ENCODE results near the gene CYB561D2. TPM values are rescaled to one million over a fixed set of nuclear protein-coding genes. Genes with fewer than 3 reads are reported as not detected.

CYB561D2 gene
- total and polyA plus RNA-seq, 9 of the 15 experiments (the other 6 are each of a cell fraction or from before 2014, with no cell fraction given): 4.2 to 16.6 (median 9.4) TPM

GRCh38 chr3:50336452-50337174 lies 14.0 kb upstream of the CYB561D2 start:
- Histone ChIP-seq H3K9me1 (ENCODE audit: control insufficient read depth, insufficient read depth, low read length) (peaks cover 4% of the 10 kb centered on the region), H3K4me3 (peak overlapping the region; percentile 96), H4K20me1 (replicated peaks; ENCODE audit: control insufficient read depth, insufficient read depth, low read length) (peaks cover 14% of the 10 kb centered on the region), H3K4me1 (replicated peaks in 1 of 2; ENCODE audit: control insufficient read depth in 2 of 2, insufficient read depth in 2 of 2, low read length in 2 of 2) (peaks cover 27 to 40% of the 10 kb centered on the region in 2 experiments; a peak in 4 of 5 replicates), H3K9me3 (replicated peaks; ENCODE audit: control insufficient read depth, insufficient read depth, low read depth, low read length) (no peaks in the 10 kb centered on the region), H3K27ac (ENCODE audit: extremely low read depth, low read depth, low read length) (peak overlapping the region; percentile 99), H3K36me3 (ENCODE audit: control insufficient read depth, insufficient read depth, low read length) (peaks cover 46% of the 10 kb centered on the region; the same call in 2 of the 3 replicates), H3K9ac (ENCODE audit: insufficient read depth in 1 of 2, low read depth in 2 of 2, low read length in 2 of 2) (peak overlapping the region; percentile 98 to 99), H2AFZ (ENCODE audit: low read depth, low read length) (0 out of 2 replicates have a peak overlapping the region, but pooled peaks have one; percentile 11), H3K79me2 (ENCODE audit: control insufficient read depth, insufficient read depth, low read length) (peaks cover 85% of the 10 kb centered on the region), H3K4me2 (ENCODE audit: insufficient read depth, low read length) (peak overlapping the region; percentile 95), H3K27me3 (ENCODE audit: control insufficient read depth in 2 of 2, insufficient read depth in 2 of 2, low read length in 2 of 2) (no peaks in the 10 kb centered on the region)
- TSS peak; percentile 41 for BruUV-seq (replicated peaks)
- ChIA-PET POLR2A (interaction anchor here (0.6 to 2.5 kb wide), 23 partner anchors 9 to 936 kb away, joined by 3 to 31 read pairs (median 3); partner anchors contain the start of genes CYB561D2, HYAL1, NPRL2 and TUSC2), CTCF (ENCODE audit: low intra/inter-chr PET ratio) (no interaction called here)
- intact Hi-C loops (cut with micrococcal nuclease) (no loop called here), in situ Hi-C loops (cut with MboI) (no loop called here)
- ATAC-seq (peak; percentile 35), FAIRE-seq (no peak), DNase-seq (ENCODE audit: extremely low read depth in 1 of 4, low spot score in 3 of 4) (peak in 2 of 4 experiments; percentile 66 to 68)
- 0% methylated on average over 7 of the region's 31 CpGs for WGBS (ENCODE audit: insufficient coverage, low coverage, missing lambda C conversion rate)
- TF ChIP-seq COPS2 (conservative IDR thresholded peaks at IDR 0.05): no peak
- no peak for TF ChIP-seq ZNF282 (CRISPR knock-in tag; IDR thresholded peaks at IDR 0.05)
- peak; percentile 68 for TF ChIP-seq CHD1 (IDR thresholded peaks at IDR 0.05; ENCODE audit: low read length)
- TF ChIP-seq SLC30A9 (CRISPR knock-in tag; IDR thresholded peaks at IDR 0.05): no peak
- no peak for TF ChIP-seq ZNF316 (IDR thresholded peaks at IDR 0.05)
- TF ChIP-seq ZBTB7A (IDR thresholded peaks at IDR 0.05; ENCODE audit: borderline replicate concordance, control insufficient read depth, low read depth, low read length): peak; percentile 41; the same call in 1 of the 2 replicates
- 0 out of 2 replicates have a peak, but pooled peaks have one; percentile 13 for TF ChIP-seq CBX1 (IDR thresholded peaks at IDR 0.05; ENCODE audit: low read depth)
- TF ChIP-seq E4F1 (CRISPR knock-in tag; IDR thresholded peaks at IDR 0.05; ENCODE audit: borderline replicate concordance): no peak
- TF ChIP-seq E2F6 (IDR thresholded peaks at IDR 0.05; ENCODE audit: borderline replicate concordance in 1 of 2, extremely low read depth in 1 of 2, insufficient read depth in 1 of 2, insufficient read length in 1 of 2, low read depth in 1 of 2, low read length in 1 of 2, poor library complexity in 1 of 2, severe bottlenecking in 1 of 2): peak in 1 of 2 experiments; percentile 74
- TF ChIP-seq EGR1 (conservative IDR thresholded peaks at IDR 0.05): no peak
- TF ChIP-seq CHCHD3 (CRISPR knock-in tag; IDR thresholded peaks at IDR 0.05): no peak
- TF ChIP-seq SMC3 (conservative IDR thresholded peaks at IDR 0.05; ENCODE audit: insufficient read depth, low read depth, low read length): no peak
- no peak for TF ChIP-seq ZFP1 (CRISPR knock-in tag; IDR thresholded peaks at IDR 0.05)
- TF ChIP-seq RB1 (IDR thresholded peaks at IDR 0.05; ENCODE audit: low read depth): no peak
- TF ChIP-seq SOX6 (IDR thresholded peaks at IDR 0.05): no peak
- TF ChIP-seq ZBTB1 (CRISPR knock-in tag; IDR thresholded peaks at IDR 0.05; ENCODE audit: borderline replicate concordance, low read depth): 0 out of 2 replicates have a peak, but pooled peaks have one; percentile 15
- no peak for TF ChIP-seq USF1 (CRISPR knock-in tag; IDR thresholded peaks at IDR 0.05)
- TF ChIP-seq TRIM24 (IDR thresholded peaks at IDR 0.05): no peak
- TF ChIP-seq STAG1 (CRISPR knock-in tag; IDR thresholded peaks at IDR 0.05; ENCODE audit: borderline replicate concordance): 0 out of 2 replicates have a peak, but pooled peaks have one; percentile 43
